ENCODE measurements around the gene YWHAQ. TPM values are rescaled to one million over a fixed set of nuclear protein-coding genes. Genes with fewer than 3 reads are reported as not detected.

Gene YWHAQ
- 100 to 1,000 TPM; 158 to 183 TPM for total RNA-seq

GRCh38 chr2:9630736-9631552 lies at the start of gene YWHAQ:
YWHAQ (minus strand) TSS chr2:9630997; CDS start chr2:9630452, 545 bp downstream.
- H3K9me3 ChIP-seq = no peaks in the 10 kb centered on the region
- H3K27me3 ChIP-seq (replicated peaks; ENCODE audit: insufficient read depth) = no peaks in the 10 kb centered on the region
- DNase-seq (ENCODE audit: low spot score) (peak; percentile 98), ATAC-seq (ENCODE audit: insufficient number of reproducible peaks, low FRiP score, low read depth) (peak; percentile 96)
- H3K36me3 ChIP-seq = no peaks in the 10 kb centered on the region
- H3K27ac ChIP-seq = peak within 1 kb of the TSS; percentile 85 to 94
- H3K4me1 ChIP-seq (ENCODE audit: control insufficient read depth in 1 of 2, low read depth in 2 of 2) = peaks cover 24 to 43% of the 10 kb centered on the region in 2 donors
- TF ChIP-seq, protein P1, sequence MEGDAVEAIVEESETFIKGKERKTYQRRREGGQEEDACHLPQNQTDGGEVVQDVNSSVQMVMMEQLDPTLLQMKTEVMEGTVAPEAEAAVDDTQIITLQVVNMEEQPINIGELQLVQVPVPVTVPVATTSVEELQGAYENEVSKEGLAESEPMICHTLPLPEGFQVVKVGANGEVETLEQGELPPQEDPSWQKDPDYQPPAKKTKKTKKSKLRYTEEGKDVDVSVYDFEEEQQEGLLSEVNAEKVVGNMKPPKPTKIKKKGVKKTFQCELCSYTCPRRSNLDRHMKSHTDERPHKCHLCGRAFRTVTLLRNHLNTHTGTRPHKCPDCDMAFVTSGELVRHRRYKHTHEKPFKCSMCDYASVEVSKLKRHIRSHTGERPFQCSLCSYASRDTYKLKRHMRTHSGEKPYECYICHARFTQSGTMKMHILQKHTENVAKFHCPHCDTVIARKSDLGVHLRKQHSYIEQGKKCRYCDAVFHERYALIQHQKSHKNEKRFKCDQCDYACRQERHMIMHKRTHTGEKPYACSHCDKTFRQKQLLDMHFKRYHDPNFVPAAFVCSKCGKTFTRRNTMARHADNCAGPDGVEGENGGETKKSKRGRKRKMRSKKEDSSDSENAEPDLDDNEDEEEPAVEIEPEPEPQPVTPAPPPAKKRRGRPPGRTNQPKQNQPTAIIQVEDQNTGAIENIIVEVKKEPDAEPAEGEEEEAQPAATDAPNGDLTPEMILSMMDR (IDR thresholded peaks at IDR 0.05) = no peak
- H3K4me3 ChIP-seq = peak within 1 kb of the TSS; percentile 90

DNA sequence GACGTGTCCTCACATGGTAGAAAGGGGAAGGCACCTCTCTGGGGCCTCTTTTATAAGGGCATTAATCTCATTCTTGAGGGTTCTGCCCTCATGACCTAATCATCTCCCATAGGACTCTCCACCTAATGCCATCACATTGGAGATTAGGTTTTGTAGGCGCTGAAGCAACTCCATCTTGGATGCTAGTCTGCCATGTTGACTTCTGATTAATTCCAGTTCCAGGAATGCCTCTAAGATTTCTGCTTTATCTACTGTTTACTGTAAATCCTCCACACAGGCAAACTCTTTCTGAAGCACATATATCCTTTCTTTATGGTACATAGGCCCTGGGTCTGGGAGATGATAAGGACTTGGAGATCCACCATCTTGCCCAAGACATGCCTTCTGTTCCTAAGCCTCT lies 49.3 kb upstream of the YWHAQ start:
- DNase-seq (ENCODE audit: low spot score) (no peak), ATAC-seq (ENCODE audit: insufficient number of reproducible peaks, low FRiP score, low read depth) (no peak)
- H3K27ac ChIP-seq = no peak overlapping the region
- no peaks in the 10 kb centered on the region for H3K27me3 ChIP-seq (replicated peaks; ENCODE audit: insufficient read depth)
- TF ChIP-seq, protein P1 (IDR thresholded peaks at IDR 0.05) = no peak
- H3K4me3 ChIP-seq = no peak overlapping the region
- no peaks in the 10 kb centered on the region for H3K4me1 ChIP-seq (ENCODE audit: control insufficient read depth in 1 of 2, low read depth in 2 of 2)
- H3K36me3 ChIP-seq = no peaks in the 10 kb centered on the region
- no peaks in the 10 kb centered on the region for H3K9me3 ChIP-seq

GRCh38 chr2:9679218-9679617 lies 48.4 kb upstream of the YWHAQ start:
- TF ChIP-seq, protein P1 (IDR thresholded peaks at IDR 0.05) = no peak
- ATAC-seq (ENCODE audit: insufficient number of reproducible peaks, low FRiP score, low read depth) = no peak

DNA sequence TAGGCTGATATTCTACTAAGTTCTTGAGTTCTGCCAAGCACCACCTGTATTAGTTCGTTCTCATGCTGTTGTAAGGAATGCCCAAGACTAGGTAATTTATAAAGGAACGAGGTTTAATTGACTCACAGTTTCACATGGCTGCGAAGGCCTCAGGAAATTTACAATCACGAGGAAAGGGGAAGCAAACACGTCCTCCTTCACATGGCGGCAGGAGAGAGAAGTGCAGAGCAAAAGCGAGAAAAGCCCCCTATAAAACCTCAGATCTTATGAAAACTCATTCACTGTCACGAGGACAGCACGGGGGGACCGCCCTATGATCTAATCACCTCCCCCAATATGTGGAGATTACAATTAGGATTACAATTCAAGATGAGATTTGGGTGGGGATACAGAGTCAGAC lies 47.7 kb upstream of the YWHAQ start:
- Histone ChIP-seq H3K4me1 (ENCODE audit: control insufficient read depth in 1 of 2, low read depth in 2 of 2) (no peaks in the 10 kb centered on the region), H3K27me3 (replicated peaks; ENCODE audit: insufficient read depth) (no peaks in the 10 kb centered on the region), H3K4me3 (no peak overlapping the region), H3K27ac (no peak overlapping the region), H3K9me3 (no peaks in the 10 kb centered on the region), H3K36me3 (no peaks in the 10 kb centered on the region)
- ATAC-seq (ENCODE audit: insufficient number of reproducible peaks, low FRiP score, low read depth) = no peak
- TF ChIP-seq, protein P1 (IDR thresholded peaks at IDR 0.05) = no peak
- no peak for DNase-seq (ENCODE audit: low spot score)

More at GRCh38 chr2:9679218-9679617, 48.4 kb upstream of the YWHAQ start:
- Histone ChIP-seq H3K4me3 (no peak overlapping the region), H3K27ac (no peak overlapping the region), H3K36me3 (no peaks in the 10 kb centered on the region), H3K9me3 (no peaks in the 10 kb centered on the region), H3K27me3 (replicated peaks; ENCODE audit: insufficient read depth) (no peaks in the 10 kb centered on the region), H3K4me1 (ENCODE audit: control insufficient read depth in 1 of 2, low read depth in 2 of 2) (no peaks in the 10 kb centered on the region)
- DNase-seq (ENCODE audit: low spot score) = no peak

- Histone ChIP-seq H3K27me3 (replicated peaks; ENCODE audit: insufficient read depth) (no peaks in the 10 kb centered on the region), H3K36me3 (no peaks in the 10 kb centered on the region), H3K9me3 (no peaks in the 10 kb centered on the region), H3K4me1 (ENCODE audit: control insufficient read depth in 1 of 2, low read depth in 2 of 2) (no peaks in the 10 kb centered on the region), H3K27ac (no peak overlapping the region), H3K4me3 (no peak overlapping the region)
- DNase-seq (ENCODE audit: low spot score) (no peak), ATAC-seq (ENCODE audit: insufficient number of reproducible peaks, low FRiP score, low read depth) (no peak)
- TF ChIP-seq, protein P1 (IDR thresholded peaks at IDR 0.05) = no peak
Measured at GRCh38 chr2:9675415-9676351, 44.9 kb upstream of the YWHAQ start.
